ENCODE results near the gene DAZAP1.
A peak's percentile ranks its signal among the peaks of the same experiment; 100 is the strongest.

DAZAP1 gene

DNA sequence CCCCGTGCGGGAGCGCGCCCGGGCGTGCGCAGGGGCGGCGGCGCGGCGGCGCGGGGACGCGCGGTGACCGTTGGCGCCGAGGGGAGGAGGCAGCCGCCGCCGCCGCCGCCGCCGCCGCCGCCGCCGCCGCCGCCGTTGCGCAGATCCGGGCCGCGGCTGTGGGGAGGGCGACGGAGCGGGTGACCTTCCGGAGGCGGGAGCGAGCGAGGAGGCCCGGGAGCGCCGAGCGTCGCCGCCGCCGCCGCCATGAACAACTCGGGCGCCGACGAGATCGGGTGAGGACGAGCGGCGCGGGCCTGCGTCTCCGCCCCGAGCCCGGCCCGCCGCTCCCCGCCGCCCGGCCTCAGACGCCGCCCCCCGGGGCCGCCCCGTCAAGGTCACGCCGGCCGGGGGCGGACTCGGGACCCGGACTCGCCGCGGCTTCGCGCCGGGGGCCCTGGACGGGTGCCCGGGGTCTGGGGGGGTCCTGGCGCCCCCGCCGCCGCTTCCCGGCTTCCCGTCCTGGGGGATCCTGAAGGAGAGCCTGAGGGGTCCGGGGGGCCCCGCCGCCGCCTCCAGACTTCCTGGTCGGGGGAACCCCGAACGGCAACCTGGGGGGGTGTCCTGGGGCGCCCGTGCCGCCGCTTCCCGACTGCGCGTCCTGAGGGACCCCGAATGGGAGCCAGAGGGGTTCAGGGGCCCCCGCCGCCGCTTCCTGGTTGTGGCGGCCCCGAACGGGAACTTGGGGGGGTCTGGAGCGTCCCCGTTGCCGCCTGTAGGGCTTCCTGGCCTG, at the start of gene DAZAP1:
Gene DAZAP1 (plus strand): TSS at position 59 of the 772 bp plus-strand sequence. CDS start 188 bp downstream, at position 247.
- TF ChIP-seq, protein P1, sequence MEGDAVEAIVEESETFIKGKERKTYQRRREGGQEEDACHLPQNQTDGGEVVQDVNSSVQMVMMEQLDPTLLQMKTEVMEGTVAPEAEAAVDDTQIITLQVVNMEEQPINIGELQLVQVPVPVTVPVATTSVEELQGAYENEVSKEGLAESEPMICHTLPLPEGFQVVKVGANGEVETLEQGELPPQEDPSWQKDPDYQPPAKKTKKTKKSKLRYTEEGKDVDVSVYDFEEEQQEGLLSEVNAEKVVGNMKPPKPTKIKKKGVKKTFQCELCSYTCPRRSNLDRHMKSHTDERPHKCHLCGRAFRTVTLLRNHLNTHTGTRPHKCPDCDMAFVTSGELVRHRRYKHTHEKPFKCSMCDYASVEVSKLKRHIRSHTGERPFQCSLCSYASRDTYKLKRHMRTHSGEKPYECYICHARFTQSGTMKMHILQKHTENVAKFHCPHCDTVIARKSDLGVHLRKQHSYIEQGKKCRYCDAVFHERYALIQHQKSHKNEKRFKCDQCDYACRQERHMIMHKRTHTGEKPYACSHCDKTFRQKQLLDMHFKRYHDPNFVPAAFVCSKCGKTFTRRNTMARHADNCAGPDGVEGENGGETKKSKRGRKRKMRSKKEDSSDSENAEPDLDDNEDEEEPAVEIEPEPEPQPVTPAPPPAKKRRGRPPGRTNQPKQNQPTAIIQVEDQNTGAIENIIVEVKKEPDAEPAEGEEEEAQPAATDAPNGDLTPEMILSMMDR (IDR thresholded peaks at IDR 0.05; ENCODE audit: extremely low read depth, insufficient read depth, missing control alignments), result no peak
- peak; percentile 82 for DNase-seq (ENCODE audit: low spot score)
- in situ Hi-C loops (cut with MboI; ENCODE audit: low pct_unique_long_range_greater_than_20kb, low sequenced_read_pairs, unreplicated experiment), result no loop called here

DNA sequence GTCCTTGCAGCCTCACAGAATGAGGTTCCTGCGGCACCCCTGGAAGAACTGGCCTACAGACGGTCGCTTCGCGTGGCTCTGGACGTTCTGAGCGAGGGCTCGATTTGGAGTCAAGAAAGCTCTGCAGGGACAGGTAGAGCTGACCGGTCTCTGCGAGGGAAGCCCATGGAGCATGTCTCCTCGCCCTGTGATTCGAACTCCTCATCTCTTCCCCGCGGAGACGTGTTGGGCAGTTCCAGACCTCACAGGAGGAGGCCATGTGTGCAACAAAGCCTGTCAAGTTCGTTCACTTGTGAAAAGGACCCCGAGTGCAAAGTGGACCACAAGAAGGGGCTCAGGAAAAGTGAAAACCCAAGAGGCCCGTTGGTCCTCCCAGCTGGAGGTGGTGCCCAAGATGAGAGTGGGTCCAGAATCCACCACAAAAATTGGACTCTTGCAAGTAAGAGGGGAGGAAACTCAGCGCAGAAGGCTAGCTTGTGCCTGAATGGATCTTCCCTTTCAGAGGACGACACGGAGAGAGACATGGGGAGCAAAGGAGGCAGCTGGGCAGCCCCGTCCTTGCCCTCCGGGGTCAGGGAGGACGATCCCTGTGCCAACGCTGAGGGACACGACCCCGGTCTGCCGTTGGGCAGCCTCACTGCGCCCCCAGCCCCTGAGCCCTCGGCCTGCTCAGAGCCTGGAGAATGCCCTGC, 47.1 kb upstream of the DAZAP1 start:
- DNase-seq (ENCODE audit: low spot score), result no peak
- TF ChIP-seq, protein P1 (IDR thresholded peaks at IDR 0.05; ENCODE audit: extremely low read depth, insufficient read depth, missing control alignments), result no peak
- in situ Hi-C loops (cut with MboI; ENCODE audit: low pct_unique_long_range_greater_than_20kb, low sequenced_read_pairs, unreplicated experiment), result no loop called here

DNA sequence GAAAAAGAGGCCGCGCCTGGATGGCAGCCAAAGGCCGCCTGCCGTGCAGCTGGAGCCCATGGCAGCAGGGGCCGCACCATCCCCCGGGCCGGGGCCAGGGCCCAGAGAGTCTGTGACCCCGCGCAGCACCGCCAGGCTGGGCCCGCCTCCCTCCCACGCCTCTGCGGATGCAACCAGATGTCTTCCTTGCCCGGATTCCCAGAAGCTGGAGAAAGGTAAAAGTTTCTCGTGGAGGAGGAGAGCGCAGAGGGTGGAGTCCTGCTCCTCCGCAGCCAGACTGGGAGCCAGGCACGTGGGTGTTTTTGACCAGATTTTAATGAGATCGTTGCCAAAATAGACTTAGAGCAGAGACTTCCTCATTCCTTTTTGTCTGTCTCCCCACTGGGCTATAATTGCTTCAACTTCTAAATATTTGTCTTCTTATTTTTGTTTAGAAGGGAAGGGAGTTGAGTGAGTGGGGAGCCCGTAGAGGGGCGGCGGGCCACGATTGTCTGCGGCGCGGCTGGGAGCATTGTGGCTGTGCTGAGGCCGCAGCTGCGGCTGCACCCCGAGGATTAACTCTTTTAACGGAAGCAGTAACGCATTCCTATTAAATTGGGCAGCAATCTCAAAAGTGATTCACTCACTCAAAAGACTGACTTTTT, 46.4 kb upstream of the DAZAP1 start:
- in situ Hi-C loops (cut with MboI; ENCODE audit: low pct_unique_long_range_greater_than_20kb, low sequenced_read_pairs, unreplicated experiment), result no loop called here
- no peak for DNase-seq (ENCODE audit: low spot score)
- TF ChIP-seq, protein P1 (IDR thresholded peaks at IDR 0.05; ENCODE audit: extremely low read depth, insufficient read depth, missing control alignments), result no peak

DNA sequence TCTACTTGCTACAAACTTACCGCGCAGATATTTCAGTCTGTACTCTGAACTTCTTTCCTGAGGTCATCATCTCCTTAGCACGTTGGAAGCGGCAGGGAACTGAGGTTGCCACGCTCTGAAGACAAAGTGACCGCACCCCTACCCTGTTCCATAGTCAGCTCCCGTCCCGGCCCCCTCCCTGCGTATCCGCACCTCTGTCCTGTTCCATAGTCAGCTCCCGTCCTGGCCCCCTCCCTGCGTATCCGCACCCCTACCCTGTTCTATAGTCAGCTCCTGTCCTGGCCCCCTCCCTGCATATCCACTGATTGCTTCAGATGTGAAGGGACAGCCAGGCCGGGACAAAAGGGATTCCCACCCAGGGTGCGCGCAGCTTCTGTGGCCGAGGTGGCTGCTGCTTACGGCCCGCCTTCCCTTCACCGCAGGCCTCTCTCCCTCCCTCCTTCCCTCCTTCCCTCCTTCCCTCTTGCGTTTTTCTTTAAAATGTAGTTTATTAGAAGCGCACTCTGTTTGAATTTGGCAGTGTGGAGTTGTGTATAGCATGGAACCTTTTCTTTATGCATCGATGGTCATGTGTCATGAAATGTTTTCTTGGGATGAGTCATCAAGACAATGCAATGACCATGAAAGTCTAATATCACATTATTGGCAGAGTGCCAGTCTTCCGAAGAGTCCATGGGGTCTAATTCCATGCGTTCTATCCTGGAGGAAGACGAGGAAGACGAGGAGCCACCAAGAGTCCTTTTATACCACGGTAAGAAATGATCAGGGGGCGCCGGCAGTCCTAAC, 45.6 kb upstream of the DAZAP1 start:
- in situ Hi-C loops (cut with MboI; ENCODE audit: low pct_unique_long_range_greater_than_20kb, low sequenced_read_pairs, unreplicated experiment), result no loop called here
- TF ChIP-seq, protein P1 (IDR thresholded peaks at IDR 0.05; ENCODE audit: extremely low read depth, insufficient read depth, missing control alignments), result no peak
- DNase-seq (ENCODE audit: low spot score), result peak; percentile 67

DNA sequence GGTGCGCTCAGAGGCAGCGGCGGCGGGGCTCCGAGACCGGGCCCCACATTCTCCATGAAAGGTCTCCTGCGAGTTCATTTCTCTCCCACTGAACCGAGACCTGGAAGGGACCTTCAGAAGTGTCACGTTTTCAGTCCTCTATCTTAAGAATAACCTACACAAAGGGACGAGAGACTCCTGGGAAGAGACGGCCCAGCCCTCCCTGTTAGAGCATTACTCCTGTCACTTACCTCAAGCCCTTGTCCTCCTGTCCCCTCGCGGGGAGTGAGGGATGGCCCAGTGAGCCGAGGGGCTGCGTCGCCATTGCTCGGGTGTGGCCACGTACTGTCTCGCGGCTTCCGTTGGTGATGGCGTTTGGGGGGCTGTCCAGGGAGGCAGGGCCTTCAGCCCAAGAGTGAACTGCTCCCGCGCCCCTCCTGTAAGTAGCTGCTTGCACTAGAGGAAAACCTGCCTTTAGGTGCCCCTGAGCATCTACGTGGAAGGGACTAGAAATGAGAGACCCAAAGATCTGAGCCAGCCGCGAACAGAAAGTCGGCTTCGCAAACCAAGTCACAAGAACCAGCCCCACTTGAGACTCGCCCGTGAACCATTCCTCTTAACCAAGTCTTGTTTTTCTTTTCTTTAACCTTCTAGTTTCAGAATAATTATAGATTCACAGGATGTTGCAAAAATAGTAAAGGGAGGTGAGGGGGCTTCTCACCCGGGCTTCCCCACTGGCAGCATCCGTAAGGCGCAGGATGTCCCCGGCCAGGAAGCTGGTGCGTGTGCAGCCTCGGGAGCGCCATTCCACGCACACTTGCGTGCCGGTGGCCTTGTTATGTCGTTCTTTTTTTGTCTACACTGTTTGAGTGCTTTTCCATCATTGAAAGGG, 44.8 kb upstream of the DAZAP1 start:
- peak; percentile 58 for DNase-seq (ENCODE audit: low spot score)
- TF ChIP-seq, protein P1 (IDR thresholded peaks at IDR 0.05; ENCODE audit: extremely low read depth, insufficient read depth, missing control alignments), result no peak
- in situ Hi-C loops (cut with MboI; ENCODE audit: low pct_unique_long_range_greater_than_20kb, low sequenced_read_pairs, unreplicated experiment), result no loop called here

Measured in GM13977 (cell line).